AG09319 (cell line): ENCODE measurements around the gene IFITM5.

Experiments
- DNase-seq: peaks from one replicate; pipeline ENCODE4 v3.0.0-alpha.2; 2010; ENCODE audit warnings: low read depth; ENCODE audit errors: extremely low read depth
- CTCF ChIP-seq: IDR thresholded peaks from 2 replicates; pipeline ENCODE4 v1.5.1; 2011; ENCODE audit warnings: low read depth, mild to moderate bottlenecking, inconsistent platforms, low read length, moderate library complexity

IFITM5 gene

GRCh38 chr11:255816-256215 lies 43.5 kb downstream of the IFITM5 start:
- no peak for TF ChIP-seq CTCF
- DNase-seq = no peak

GRCh38 chr11:255176-255575 lies 44.1 kb downstream of the IFITM5 start:
- DNase-seq = no peak
- TF ChIP-seq CTCF = no peak

- DNase-seq = no peak
- TF ChIP-seq CTCF = no peak
Observed at GRCh38 chr11:253886-254270, 45.4 kb downstream of the IFITM5 start.

GRCh38 chr11:253160-253885 lies 46.0 kb downstream of the IFITM5 start:
- no peak for DNase-seq
- TF ChIP-seq CTCF = no peak

- no peak for TF ChIP-seq CTCF
- no peak for DNase-seq
Observed at GRCh38 chr11:252666-253065, 46.7 kb downstream of the IFITM5 start.

GRCh38 chr11:251550-251949 lies 47.8 kb downstream of the IFITM5 start:
- DNase-seq = no peak
- no peak for TF ChIP-seq CTCF

GRCh38 chr11:250740-251299 lies 48.5 kb downstream of the IFITM5 start:
- peak; percentile 61 for TF ChIP-seq CTCF
- DNase-seq = no peak
